GOT3 (cell line): Measurements from ENCODE around the gene PPM1H.
A peak's percentile ranks its signal among the peaks of the same experiment; 100 is the strongest.
"Not testable (repeated sequence)": the region's sequence is repeated elsewhere in the genome, so short reads cannot be mapped to it uniquely, and the experiment has no call there.

Experiments used
- DNase-seq: peaks from one replicate; lab custom pipeline; 2025; ENCODE audit warnings: mixed read lengths; lab: John Stamatoyannopoulos, UW

Gene PPM1H

DNA sequence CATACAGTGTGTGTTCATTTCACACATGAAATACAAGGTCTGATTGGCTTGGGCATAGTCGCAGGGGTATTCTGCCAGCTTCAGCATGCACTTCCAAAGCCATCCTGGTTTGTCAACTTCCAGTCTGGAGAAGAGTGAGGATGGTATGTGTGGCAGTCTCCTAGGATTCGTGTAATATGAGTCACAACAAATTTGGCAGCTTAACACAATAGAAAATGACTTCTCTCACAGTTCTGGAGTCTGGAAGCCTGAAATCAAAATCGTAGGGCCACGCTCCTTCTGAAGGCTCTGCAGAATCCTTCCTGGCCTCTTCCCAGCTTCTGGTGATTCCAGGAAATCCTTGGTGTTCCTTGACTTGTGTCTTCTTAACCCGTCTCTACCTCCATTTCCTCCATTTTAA is 167.5 kb downstream of the PPM1H start:
- DNase-seq = no peak

DNA sequence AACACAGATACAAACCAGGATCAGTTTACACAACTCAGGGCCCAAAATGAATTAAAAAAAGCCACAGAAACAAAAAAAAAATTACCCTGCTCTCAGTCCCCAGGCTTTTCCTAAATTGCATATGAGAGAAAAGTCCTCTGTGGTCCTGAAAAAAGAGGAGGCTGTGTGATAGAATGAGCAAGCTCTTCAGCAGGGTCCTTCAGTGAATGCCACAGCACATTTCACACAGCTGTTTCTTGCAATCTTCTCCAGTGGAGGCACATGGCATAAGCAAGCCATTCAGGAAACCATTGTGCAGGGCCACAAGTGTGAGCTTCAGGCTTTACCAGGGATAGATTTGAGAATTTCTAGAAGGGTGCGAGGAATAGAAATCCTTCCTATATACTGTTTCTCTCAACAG is 168.5 kb downstream of the PPM1H start:
- DNase-seq = no peak

- DNase-seq = no peak
Observed at GRCh38 chr12:62763861-62764645, 170.9 kb downstream of the PPM1H start.

GRCh38 chr12:62763312-62763711 is 171.6 kb downstream of the PPM1H start:
- DNase-seq = no peak

GRCh38 chr12:62762645-62763044 is 172.3 kb downstream of the PPM1H start:
- no peak for DNase-seq

DNA sequence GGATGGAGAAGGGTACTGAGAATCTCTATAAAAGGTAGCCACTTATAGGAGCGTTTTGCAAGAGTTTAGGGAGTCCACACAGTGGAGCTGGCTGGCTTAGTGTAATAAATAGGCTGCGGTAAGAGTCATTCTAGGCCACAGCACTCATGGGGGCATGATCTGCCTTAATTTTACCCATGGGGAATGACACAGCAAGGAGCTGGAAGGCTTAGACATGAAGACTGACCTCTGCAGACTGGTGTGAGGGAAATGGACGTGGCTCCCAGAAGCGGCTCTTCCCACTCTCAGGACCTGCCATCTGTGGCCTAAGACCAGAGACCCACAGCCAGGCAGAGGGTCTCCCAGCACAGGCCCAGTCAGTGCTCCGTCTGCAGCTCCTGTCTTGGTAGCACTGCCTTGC is 173.3 kb downstream of the PPM1H start:
- DNase-seq = peak; percentile 99

GRCh38 chr12:62760779-62761178 is 174.2 kb downstream of the PPM1H start:
- no peak for DNase-seq

DNA sequence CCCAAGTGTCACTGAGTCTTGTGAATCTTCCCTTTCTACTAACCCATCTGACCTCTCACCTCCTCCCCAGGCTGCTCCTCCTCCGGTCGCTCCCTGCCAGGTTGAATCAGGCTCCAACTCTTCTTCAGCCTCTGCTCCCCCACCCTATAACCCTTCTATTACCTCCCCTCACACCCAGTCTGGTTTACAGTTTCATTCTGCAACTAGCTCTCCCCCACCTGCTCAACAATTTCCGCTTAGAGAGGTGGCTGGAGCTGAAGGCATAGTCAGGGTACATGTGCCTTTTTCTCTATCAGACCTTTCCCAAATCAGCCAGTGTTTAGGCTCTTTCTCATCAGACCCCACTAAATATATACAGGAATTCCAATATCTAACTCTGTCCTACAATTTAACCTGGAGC is 174.6 kb downstream of the PPM1H start:
- not testable (repeated sequence) for DNase-seq

DNA sequence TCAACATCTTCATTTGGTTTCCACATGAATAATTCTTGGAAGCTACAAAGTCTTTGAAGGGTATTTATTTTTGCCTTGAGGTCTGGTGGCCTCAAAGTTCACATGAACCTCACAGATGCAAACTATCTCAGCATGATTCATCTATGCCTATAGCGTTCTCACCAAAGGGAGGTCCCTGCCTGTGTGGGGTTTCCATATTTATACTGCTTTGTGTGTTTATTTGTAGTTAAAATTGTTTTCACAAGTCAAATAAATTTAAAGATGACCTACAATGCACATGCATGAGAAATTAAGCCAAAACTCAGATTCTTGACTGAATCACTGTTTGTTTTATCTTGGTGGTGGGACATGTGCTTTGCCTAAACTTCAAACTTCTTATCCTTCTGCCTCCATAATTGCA is 176.7 kb downstream of the PPM1H start:
- DNase-seq = no peak

GRCh38 chr12:62757048-62757447 is 177.9 kb downstream of the PPM1H start:
- no peak for DNase-seq

- DNase-seq = no peak
Observed at GRCh38 chr12:62754706-62755105, 180.2 kb downstream of the PPM1H start.

DNA sequence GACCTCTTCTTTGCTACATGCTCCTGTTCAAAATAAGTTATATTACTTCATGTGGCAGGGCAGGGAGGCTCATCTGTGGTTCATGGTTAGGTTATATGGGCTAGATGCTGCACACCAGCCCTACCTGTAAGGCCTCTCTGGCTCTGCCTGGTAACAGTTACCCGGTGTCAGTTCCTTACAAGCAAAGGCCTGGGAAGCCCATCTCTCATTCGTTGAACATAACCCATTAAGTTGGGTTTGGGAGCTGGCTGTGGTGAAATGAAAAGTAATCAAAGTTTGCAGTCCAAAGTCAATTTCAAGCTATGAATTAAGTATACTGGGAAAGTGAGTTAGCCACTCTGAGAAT is 183.2 kb downstream of the PPM1H start:
- DNase-seq = no peak

GRCh38 chr12:62750941-62751809 is 183.8 kb downstream of the PPM1H start:
- no peak for DNase-seq

DNA sequence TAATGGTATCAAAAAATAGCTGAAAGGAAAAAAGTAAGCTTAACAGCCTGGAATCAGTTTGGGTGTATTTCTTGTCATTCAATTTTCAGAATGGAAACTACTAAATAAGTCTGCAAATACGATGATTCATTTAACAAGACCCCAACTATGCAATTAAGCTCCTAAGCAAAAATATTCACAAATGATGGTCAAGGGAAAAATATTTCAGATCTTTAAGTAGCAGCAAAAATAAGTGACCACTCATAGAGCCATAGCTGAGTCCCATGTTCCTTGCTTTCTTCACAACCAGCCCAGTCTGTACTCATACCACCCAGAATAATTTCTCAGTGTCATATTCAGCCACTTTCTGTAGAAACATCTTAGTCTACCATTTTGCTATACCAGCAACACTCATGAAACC is 185.4 kb downstream of the PPM1H start:
- DNase-seq = no peak

DNA sequence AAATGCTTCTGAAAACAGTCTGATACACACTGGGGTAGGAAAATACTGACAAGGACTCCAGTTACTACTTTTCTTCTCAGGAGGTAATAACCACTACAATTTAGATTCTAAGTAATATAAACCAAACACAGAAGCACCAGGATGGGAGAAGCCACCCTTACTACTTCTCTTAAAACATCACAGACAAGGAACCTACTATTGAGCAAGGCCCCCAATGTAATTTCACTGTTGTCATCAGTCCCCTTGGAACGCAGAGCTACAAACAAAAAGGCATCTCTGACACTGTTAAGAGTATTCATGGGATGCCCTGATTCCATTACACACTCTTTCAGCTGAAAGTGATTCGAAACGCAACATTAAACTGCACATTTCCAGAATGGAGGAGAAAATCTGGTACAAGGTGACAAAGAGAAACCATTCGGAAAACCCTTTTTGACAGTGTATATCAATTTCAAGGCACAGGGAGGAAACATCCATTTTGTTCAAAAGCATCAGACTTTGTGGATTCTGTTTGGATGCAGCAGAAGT is 185.9 kb downstream of the PPM1H start:
- no peak for DNase-seq

GRCh38 chr12:62744551-62744950 is 190.4 kb downstream of the PPM1H start:
- no peak for DNase-seq

GRCh38 chr12:62739266-62740015 is 195.5 kb downstream of the PPM1H start:
- no peak for DNase-seq

DNA sequence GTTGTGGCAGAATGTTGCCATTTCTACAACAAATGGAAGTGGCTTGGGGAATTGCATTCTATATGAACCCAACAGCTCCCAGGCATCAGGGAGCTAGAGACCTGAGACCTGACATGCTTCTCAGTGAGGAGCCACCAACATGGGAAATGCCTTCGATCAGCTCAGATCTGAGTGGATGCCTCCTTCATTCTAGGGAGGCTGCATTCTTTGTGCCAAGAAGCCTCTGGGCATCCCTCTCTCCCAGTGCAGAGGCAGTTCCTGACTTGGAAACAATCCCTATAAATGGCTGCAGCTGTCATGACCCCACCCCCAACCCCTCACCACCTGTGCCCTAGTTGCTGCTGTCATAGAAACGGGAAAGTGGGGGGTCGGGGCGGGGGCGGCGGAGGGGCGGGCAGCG is 196.3 kb downstream of the PPM1H start:
- DNase-seq = no peak

DNA sequence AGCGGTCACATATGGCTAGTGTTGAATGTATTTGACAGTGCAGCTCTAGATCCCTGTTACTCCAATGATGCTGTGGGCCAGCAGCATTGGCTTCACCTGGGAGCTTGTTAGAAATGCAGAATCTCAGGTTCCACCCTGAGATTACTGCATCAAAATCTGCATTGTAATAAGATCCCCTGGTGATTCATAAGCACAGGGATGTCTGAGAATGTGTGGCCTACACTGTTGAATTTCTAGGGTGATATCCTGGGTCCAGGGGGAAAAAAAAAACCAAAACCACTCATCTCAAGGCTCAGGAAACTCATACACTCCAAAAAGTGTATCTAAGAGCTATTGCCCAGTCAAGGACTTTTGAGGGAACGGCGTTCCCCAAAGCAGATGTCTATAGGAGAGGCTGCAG is 196.8 kb downstream of the PPM1H start:
- DNase-seq = no peak

GRCh38 chr12:62737615-62738014 is 197.3 kb downstream of the PPM1H start:
- no peak for DNase-seq

DNA sequence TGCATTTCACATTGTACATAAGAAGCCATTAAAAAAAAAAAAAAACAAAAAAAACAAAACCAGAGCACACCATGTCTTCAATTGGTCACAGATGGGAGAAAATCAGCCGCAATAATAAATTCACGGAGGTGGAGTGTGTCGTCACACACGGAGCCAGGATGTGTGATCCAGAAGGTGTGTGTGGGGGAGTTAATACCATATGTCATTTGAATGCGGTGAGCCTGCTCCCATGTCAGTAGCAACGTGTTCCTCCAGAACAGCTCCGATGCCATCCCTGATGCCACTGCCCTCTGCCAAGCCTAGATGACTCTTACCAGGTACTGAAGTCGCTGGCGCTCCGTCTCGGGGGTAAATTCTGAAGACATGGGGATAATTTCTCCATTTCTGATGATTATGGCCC is 197.8 kb downstream of the PPM1H start:
- DNase-seq = no peak

- no peak for DNase-seq
Observed at GRCh38 chr12:62736596-62736995, 198.4 kb downstream of the PPM1H start.
